ENCODE results near the gene OGFR.

- TF ChIP-seq, protein P1, sequence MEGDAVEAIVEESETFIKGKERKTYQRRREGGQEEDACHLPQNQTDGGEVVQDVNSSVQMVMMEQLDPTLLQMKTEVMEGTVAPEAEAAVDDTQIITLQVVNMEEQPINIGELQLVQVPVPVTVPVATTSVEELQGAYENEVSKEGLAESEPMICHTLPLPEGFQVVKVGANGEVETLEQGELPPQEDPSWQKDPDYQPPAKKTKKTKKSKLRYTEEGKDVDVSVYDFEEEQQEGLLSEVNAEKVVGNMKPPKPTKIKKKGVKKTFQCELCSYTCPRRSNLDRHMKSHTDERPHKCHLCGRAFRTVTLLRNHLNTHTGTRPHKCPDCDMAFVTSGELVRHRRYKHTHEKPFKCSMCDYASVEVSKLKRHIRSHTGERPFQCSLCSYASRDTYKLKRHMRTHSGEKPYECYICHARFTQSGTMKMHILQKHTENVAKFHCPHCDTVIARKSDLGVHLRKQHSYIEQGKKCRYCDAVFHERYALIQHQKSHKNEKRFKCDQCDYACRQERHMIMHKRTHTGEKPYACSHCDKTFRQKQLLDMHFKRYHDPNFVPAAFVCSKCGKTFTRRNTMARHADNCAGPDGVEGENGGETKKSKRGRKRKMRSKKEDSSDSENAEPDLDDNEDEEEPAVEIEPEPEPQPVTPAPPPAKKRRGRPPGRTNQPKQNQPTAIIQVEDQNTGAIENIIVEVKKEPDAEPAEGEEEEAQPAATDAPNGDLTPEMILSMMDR (IDR thresholded peaks at IDR 0.05) = no peak
- no peak for TF ChIP-seq EZH2 (IDR thresholded peaks at IDR 0.05; ENCODE audit: borderline replicate concordance, insufficient read depth, low read depth, low read length, poor library complexity, severe bottlenecking)
These were observed 44.8 kb downstream of the OGFR start for GRCh38 chr20:62849431-62849830.

Measured in B cell (primary cell).